HG03469 (cell line): ENCODE measurements around the gene ACSL1.
"Not testable (repeated sequence)": the region's sequence is repeated elsewhere in the genome, so short reads cannot be mapped to it uniquely, and the experiment has no call there.

ENCODE experiments used
- ATAC-seq: cut with Tn5 transposase; IDR thresholded peaks from one replicate; pipeline ENCODE4 v1.9.1; 2021; ENCODE audit warnings: mild to moderate bottlenecking, moderate library complexity, moderate number of reproducible peaks; ENCODE audit not compliant: unreplicated experiment

ACSL1 gene

GRCh38 chr4:184844742-184845141 lies 19.0 kb upstream of the ACSL1 start:
- no peak for ATAC-seq

DNA sequence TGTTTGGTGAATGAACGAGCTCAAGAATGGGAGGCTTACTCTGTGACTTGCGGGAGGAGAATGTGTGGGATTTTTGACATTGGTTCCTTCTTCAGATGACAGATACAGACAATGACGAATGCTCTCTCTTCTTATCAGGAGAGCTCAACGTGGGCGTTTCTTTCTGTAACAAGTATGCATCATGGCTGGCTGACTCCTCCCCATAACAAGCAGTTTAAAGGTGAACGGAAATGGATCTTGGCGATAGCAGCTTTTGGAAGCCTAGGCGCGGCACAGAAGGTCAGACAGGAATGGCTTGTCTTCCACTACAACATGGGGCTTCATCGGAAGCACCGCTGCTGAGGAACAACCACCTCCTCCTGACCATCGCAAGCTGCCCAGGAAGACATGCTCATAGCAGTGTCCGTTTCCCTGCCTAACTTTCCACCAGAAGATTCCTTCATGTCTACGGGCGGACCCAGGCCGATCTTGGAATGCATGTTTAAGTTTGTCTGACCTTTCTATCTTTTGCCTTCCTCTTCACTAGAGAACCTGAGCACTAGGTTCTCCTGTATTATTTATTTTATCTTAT lies 18.3 kb upstream of the ACSL1 start:
- ATAC-seq: no peak

- ATAC-seq: not testable (repeated sequence)
Observed at GRCh38 chr4:184839075-184839399, 13.3 kb upstream of the ACSL1 start.

DNA sequence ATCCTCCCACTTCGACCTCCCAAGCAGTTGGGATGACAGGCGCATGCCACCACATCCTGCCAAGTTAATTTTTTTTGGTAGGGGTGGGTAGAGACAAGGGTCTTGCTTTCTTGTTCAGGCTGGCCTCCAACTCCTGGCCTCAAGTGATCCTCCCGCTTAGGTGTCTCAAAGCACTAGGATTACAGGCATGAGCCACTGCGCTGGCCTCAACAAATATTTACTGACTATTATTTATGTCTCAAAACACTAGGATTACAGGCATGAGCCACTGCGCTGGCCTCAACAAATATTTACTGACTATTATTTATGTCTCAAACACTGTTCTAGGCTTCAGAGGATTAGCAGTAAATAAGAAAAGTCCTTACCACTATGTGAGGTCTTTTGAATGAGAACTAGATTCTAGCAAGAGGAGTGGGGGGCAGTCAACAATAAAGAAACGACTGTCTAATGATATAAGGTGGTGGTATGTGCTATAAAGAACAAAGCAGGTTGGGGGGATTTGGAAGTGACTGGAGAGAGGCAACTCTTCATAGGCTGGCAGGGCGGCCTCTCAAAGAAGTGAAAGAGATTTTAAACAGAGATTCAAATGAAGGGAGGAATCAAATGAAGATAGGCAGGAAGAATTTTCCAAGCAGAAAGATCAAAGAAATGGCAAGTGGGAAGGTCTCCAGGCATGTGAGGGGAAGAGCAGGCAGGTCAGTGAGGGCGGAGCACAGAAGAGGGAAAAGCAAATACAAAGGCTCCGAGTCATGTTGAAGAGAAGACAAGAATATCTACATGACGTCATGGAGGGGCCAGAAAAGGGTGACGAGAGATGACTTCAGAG lies 12.7 kb upstream of the ACSL1 start:
- ATAC-seq: no peak

GRCh38 chr4:184836613-184837012 lies 10.8 kb upstream of the ACSL1 start:
- no peak for ATAC-seq

DNA sequence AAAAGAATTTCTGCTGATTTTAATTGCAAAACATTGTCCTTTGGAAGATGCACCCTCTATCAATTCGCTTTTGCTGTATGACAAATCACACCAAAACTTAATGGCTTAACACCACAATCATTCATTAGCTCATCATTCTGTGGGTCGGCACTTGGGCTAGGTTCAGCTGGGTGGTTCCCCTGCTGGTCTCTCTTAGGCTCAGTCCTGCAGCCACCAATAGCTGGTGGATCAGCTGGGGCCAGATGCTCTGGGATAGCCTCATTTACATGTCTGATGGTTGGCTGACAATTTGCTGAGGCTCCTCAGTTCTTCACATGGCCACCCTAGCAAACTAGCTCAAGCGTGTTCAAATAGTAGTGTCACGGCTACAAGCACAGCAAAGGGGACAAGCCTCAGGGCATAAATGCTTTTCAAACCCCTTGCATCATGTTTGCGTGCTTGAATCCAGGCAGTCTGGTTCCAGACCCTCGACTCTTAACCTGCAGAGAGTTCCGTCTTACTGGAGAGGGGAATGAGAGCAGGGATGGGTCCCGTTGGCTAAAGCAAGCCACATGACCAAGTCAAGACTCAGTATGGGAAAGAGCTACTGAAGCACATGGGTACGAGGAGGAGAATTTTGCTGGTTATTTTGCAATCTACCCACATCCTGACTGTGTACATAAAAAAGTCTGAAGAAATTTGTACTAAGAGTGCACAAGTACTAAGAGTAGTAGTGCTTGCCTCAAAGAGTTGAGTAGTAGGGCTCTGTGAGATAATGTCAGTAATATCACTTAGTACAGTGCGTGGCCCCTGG lies 7.5 kb upstream of the ACSL1 start:
- ATAC-seq: no peak

GRCh38 chr4:184831153-184831552 lies 5.4 kb upstream of the ACSL1 start:
- ATAC-seq: no peak

DNA sequence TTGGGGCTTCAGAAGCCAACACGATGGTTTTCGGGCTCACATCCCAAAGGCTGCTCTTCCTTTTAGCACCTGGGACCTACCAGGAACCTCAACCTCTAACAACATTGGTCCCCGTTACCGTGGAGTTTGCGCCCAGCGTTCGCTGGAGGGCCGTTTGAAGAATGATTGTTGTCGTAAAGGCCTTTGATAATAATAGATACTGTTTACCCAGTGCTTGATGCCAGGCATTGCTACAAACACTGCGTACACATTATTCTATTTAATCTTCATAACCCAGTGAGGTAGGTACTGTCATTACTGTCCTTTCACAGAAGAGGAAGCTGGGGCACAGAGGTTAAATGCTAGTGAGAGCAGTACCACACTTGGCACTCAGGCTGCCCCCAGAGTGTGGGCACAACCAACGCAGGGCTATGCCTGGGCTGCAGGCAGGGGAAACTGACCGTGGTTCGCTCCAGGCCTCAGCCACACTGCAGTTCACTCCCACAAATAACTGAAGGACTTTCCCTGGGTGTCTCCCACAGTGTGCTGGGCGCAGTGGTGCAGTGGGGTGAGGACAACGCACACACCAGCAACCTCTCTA lies 1.0 kb upstream of the ACSL1 start:
- no peak for ATAC-seq

DNA sequence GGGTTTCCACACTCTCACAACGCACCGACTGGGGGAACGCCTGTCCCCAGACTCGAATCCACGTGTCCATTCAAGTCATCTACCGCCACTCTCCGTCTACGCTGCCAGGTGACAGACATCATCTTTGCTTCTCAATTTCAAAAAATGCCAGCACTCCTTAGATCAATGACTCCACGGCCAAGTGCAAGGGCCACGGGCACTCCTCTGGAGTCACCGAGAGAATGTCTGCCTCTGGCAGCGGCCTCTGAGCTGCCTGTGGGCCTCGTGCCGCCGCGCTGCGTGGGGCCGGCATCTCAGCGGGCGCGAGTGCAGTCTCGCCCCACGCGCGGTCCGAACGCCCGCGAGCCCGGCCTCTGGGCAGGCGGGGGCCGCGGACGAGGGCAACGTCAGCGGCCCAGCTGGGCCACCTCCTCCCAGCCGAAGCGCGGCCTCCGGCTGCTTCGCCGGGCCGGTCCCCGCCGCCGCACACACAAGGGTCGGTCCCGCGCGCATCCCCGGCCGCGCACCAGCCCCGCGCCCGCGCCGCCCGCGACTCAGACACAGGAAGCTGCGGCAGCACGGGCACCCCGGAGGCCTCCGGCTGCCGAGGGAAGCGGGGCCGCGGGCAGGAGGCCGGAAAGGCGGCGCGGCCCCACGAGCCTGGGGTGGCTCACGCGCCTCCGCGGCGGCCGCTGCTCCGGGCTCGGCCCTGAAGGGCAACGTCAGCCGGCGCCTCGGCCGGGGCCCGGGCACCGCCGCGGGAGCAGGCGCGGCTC lies 450 bp downstream of the ACSL1 start:
- ATAC-seq: peak; percentile 23

DNA sequence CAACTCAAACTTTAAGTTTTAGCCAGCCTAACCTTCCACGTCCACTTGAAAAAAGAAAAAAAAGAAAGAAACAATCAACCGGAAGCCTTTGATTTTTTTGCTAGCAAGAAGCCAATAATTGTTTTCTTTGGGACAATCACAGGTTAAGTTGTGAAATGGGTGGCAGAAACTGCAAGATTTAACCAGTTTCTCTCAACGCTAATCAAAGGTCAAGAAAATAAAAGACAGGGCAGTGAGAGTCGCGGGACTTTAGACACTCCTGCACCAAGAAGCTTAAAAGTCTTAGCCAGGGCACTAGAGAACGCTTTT lies 1.0 kb downstream of the ACSL1 start:
- ATAC-seq: no peak

GRCh38 chr4:184824081-184824775 lies 1.5 kb downstream of the ACSL1 start:
- ATAC-seq: no peak

GRCh38 chr4:184823014-184823413 lies 2.8 kb downstream of the ACSL1 start:
- no peak for ATAC-seq

DNA sequence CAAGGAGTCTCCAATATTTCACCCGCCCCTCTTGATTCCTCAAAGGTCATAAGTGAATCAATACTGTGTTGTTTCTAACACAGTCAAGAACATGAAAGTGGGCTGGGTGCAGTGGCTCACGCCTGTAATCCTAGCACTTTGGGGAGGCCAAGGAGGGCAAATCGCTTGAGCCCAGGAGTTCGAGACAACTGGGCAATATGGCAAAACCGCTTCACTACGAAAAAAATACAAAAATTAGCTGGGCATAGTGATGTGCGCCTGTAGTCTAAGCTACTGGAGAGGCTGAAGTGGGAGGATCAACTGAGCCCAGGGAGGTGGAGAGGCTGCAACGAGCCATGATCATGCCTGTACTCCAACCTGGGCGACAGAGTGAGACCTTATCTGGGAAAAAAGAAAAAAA lies 3.4 kb downstream of the ACSL1 start:
- ATAC-seq: no peak

DNA sequence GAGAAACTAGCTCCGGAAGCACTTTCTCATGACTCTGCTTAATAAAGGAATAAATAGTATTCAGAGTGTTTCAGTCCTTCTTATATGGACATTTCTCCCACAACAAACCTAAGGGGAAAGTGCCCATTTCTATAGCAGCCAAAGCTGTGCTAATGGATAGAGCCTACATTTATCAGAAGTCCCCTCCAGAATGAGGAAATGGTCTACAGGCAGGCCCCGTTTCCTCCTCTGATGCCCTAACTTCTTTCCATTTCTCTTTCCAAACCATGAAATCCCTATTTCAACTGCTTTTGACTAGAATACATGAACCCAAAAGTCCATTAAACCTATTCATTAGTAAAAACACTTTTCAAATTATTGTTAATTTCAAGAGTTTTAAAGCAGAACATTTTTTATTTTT lies 4.5 kb downstream of the ACSL1 start:
- ATAC-seq: no peak

- ATAC-seq: no peak
Observed at GRCh38 chr4:184819786-184820185, 6.0 kb downstream of the ACSL1 start.

- peak; percentile 33 for ATAC-seq
Observed at GRCh38 chr4:184818216-184818564, 7.6 kb downstream of the ACSL1 start.

DNA sequence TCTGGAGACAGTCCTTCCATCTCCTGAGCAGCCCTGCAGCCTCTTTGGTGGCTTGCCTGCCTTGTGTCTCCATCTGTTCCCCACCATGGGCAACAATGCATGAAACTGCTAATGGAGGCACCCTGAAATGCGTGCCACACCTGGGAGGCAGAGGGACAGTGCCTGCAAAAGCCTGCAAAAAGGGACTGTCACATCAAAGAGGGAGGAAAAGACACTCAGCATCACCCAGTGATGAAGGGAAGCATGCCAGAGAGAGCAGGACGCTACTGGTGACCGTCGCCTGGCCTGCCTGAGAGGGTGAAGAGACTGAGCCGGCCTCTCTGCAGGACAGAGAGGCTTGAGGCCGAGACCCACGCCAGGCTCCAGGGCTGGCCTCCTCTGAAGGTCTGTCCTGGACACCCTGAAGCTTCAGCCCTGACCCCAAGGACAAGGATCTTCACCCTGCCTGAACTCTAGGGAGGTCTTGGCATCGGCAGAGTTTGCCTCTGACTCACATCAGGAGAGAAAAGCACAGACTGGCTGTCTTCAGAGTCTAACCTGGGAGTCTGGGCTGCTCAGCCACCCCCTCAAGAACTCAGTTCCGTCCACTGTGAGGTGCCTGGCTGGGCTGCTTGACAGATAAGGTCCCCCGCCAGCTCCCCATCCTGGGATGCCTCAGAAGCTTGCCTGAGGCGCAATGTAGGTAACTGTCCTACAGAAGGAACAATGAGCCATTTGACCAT lies 8.1 kb downstream of the ACSL1 start:
- peak; percentile 2 for ATAC-seq

- no peak for ATAC-seq
Observed at GRCh38 chr4:184816962-184817361, 8.8 kb downstream of the ACSL1 start.

GRCh38 chr4:184815046-184815877 lies 10.5 kb downstream of the ACSL1 start:
- peak; percentile 64 for ATAC-seq
